OCI-LY3 (cell line): ENCODE results near the gene KCNIP4.

ENCODE experiments used
- CTCF ChIP-seq: fragments of 200-600, 300-600 bp; sonication (generic); IDR thresholded peaks from 2 replicates; pipeline ENCODE4 v1.5.1; 2014; ENCODE audit warnings: antibody characterized with exemption, low read length, low read depth
- EZH2phosphoT487 ChIP-seq: fragments of 200-600 bp; shearing (Covaris generic); IDR thresholded peaks from 2 replicates; pipeline ENCODE4 v1.6.1; 2018; ENCODE audit warnings: antibody characterized with exemption, mixed run types, low read depth

DNA sequence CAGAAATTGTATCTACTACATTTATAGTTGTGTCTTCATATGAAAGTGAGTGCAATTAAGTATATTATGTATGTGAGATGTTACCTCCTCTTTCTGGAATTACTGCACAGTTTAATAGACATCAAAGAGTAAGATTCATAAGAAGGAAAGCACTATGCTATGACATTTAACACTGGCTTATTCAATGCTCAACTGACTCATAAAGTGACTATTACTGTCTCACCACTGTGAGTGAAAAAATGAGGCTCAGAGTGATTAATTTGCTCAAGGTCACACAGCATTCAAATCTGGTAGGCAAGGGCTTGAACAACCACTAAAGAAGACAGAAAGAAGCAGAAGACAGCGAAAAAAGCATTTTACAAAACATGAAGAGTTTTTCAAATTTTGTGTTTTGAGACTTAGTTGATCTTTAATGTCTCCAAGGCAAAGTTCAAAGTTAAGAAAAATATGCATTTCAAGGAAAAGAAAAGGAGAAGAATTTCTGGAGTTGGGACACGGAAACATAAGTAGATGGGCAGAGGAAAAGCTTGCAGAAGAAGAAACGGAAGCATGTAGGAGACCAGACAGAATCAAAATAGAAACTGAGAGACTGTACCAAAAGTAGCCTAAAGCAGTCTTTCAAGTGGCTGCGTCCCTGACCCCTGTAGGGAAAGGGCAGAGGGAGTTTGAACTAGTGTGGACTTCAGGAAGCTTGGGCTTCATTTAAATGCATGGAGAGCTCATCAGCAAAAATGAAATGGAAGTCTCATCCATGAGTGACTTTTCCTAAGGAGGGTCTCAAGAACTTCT is 66.3 kb downstream of the KCNIP4 start:
- TF ChIP-seq CTCF (no peak), EZH2phosphoT487 (no peak)
